Hypothalamus (tissue), 51 donors: ENCODE measurements around the gene SLC38A8.

Experiments used
- DNase-seq, 51 donors: peaks; one replicate each; lab custom pipeline; 2025; lab: John Stamatoyannopoulos, UW

SLC38A8 gene

GRCh38 chr16:84050316-84050715 lies 7.7 kb upstream of the SLC38A8 start:
- DNase-seq = no peak

DNA sequence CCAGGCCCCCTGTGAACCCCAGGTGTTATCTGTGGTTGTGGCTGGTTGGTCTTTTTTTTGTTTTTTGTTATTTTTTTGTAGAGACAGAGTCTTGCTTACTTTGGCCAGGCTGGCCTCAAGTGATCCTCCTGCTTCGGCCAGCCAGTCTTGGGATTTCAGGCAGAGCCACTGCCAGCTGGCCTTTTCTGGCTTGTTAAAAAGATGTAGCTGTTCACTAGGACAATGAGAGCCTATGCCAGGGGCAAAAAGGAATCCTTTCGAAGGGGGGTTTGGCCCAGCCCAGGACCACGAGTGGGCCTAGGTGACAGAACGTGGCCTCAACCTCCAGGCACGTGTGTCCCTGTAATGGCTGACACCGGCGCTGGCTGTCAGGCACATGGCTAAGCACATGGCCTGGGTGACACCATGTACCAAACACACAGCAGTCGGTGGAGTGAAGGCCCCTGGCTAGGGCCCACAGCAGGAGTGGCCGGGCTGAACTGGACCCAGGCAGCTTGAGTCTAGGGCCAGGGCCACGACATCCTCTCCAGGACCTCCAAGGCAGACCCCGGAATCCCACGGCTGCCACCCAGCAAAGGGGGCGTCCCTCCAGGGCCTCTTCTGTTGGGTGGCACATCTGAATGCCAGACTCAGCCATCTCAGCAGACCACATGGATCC lies 6.9 kb upstream of the SLC38A8 start:
- peak in 5 of 51 donors; percentile 3 to 36 (median 18) for DNase-seq

GRCh38 chr16:84048871-84049270 lies 6.3 kb upstream of the SLC38A8 start:
- no peak for DNase-seq

- DNase-seq = no peak
These were observed 5.7 kb upstream of the SLC38A8 start for GRCh38 chr16:84048270-84048669.

DNA sequence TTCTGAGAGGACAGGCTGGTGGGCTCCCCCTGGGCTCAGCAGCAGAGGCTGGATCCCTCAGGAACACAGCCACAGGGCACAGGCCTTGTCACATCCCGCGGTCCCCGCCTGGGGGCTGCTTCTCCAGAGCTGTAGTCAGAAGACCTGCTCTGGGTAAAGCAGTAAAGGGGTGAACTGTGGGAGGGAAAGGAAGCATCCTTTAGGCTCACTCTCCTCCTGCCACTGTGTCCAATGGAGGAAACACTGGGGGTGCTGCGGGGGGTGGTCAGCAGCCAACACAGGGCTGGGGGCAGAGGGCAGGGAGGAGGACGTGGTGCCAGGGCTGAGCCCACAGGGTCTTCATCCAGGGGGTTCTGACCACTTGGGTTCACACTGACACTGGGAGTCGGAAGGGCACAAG lies 5.0 kb upstream of the SLC38A8 start:
- no peak for DNase-seq

DNA sequence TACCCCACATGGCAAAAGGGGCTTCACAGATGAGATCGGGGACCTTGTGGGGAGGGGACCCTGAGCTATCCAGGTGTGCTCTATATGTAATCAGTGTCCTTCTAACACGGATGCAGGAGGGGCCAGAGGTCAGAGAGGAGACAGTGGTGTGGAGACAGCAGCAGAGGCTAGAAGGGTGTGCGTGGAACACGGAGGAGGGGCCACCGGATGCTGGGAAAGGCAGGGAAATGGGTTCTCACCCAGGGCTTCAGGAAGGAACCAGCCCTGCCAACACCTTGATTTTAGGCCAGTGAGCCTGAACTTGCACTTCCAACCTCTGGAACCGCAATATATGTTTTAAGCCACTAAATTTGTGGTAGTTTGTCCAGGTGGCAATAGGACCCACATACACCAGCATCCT lies 4.6 kb upstream of the SLC38A8 start:
- no peak for DNase-seq

GRCh38 chr16:84045818-84046470 lies 3.3 kb upstream of the SLC38A8 start:
- no peak for DNase-seq

DNA sequence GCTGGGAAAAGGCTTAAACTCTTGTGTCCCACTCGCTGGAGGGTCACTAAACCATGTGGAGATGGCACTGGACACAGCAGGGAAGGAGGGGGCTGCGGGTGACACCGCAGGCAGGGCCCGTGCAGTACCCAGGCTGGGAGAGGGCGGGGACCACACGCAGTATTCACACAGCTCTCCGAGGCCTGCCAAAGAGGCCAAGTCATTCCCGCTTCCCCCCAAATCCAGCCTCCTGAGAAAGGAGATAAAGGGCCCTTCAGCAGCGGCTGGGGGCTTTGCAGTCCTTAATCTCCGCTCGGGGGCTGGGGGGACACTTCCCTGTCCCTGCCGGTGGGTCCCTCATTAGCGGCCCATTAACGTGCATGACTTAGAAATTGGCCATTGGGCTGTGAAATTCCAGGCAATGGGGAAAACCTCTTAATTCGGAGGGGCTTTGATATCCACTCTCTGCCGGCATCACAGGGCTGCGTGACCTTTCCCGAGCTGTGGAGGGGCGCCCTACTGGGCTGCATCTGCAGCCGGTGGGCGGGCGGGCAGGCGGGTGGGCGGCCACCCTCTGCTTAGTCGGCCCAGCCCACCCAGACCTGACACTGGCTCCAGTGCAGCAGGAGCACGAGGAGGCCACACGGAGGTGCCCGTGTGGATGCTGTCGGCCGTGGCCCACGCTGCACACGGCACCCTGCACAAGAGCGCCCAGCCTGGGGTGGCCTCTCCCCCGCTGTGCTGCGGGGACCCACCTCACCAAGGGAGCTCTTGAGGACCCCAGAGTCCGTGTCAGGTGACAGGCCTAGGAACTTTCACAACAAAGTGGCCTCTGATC lies 2.6 kb upstream of the SLC38A8 start:
- DNase-seq = no peak

DNA sequence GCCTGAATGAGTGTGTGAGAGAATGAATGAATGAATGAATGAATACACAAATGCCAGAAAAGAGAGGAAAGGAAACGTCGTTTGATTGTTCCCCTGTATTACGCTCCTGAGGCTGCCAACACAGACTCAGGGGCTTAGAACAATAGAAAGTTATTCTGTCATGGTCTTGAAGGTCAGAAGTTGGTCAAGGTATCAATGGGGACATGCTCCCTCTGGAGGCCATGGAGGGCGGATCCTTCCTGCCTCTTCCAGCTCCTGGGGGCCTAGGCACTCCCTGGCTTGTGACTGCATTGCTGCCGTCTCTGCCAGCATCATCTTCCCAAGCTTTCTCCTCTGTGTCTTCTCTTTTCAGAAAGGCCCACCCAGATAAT lies 1.5 kb upstream of the SLC38A8 start:
- no peak for DNase-seq

DNA sequence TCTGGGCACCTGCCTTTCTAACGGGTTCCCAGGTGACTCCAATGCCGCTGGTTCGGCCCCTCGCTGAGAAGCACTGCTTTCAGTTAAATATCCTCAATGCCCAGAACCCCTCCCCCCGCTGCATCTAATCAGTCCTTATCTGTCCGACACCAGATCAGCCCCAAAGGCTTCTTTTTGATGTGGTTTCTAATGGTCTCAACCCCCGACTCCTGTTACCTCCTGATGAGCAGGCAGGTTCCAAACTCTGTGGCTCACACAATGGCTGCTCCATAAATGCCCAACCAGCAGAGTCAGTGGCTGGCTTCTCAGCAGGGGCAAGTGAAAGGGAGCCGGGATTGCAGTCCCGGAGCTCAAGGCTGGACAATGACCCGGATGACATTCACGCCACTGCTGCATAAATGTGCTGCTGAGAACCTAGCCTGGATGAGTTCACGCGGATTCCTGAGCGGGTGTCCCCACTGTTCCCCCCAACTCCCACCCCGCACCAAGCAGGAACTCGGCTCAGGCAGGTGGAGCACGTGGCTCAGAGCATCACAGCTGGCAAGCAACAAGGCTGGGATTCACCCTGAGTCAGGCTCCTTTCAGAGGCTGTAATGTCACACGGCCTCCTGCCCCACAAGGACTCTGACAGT lies 1.0 kb upstream of the SLC38A8 start:
- DNase-seq = no peak

DNA sequence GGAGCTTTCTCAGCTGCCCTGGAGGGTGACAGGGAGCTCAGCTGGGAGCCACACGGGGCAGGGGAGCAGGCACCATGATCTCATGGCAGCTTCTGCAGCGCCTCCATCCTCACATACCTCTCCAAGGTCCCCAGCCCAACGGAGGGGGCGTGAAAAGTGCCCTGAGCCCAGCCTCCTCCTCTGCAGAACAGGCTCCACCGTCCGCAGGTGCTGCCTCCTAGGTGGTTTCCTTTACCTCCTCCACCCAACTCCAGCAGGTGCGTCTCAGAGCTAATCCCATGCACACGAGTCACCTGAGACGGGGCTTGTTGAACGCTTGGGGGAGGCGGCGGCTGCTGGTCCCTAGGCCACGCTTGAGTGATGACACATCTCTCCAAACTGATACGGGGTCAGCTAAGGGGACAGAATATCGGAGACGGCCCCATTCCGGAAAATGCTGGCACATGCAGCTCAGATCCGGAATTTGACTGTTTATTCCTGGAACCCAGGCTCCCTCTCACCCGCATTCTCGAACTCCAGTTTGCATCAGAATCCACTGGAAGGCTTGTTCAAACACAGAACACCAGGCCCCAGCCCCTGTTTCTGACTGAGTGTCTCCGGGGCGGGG lies 387 bp upstream of the SLC38A8 start:
- no peak for DNase-seq

DNA sequence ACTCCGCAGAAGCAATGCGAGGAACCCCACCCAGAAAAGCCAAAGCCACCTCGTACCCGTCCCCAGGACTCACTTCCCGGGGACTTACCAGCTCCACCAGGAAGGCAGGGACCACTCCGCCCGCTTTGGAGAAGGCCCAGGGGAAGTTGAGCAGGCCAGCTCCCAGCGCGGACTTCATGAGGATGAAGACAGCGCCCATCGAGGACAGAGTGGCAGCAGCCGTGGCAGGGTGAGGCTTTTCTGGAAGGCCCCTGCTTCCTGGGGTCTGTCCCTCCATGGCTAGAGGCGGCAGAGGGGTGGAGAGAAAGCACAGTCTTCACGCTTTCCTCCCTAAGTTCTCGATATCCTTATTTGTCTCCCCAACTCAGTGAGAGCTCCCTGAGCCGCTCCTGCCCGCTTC lies 714 bp downstream of the SLC38A8 start:
- no peak for DNase-seq

- DNase-seq = peak in 8 of 51 donors; percentile 10 to 26 (median 18)
These were observed 1.5 kb downstream of the SLC38A8 start for GRCh38 chr16:84040823-84041820.

GRCh38 chr16:84040226-84040822 lies 2.3 kb downstream of the SLC38A8 start:
- DNase-seq = no peak

GRCh38 chr16:84039696-84040095 lies 2.9 kb downstream of the SLC38A8 start:
- no peak for DNase-seq

- no peak for DNase-seq
These were observed 4.1 kb downstream of the SLC38A8 start for GRCh38 chr16:84038469-84038868.

DNA sequence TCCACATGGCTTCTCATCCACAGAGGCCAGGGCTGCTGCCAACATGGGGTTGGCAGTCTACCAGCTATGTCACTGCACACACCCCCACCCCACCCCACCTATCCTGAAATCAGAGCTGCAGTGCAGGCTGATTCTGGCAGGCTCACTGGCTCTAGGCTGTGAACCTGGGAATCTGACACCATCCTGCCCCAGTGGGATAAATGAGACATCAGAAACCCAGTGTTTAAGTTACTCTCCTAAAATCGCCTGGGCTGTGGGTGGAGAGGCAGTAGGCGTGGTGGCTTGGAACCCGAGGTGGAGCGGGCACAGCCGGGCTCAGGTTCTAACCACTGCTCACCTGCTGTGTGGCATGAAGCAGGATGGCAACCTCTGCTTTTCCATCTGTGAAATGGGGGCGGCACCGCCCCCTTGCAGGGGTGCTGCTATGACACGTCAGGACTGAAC lies 5.6 kb downstream of the SLC38A8 start:
- no peak for DNase-seq

GRCh38 chr16:84036131-84036530 lies 6.5 kb downstream of the SLC38A8 start:
- DNase-seq = no peak

- no peak for DNase-seq
These were observed 8.1 kb downstream of the SLC38A8 start for GRCh38 chr16:84034516-84034915.
